ENCODE measurements around the gene USP48. TPM values are rescaled to one million over a fixed set of nuclear protein-coding genes. Genes with fewer than 3 reads are reported as not detected.

The USP48 gene
- total and polyA plus RNA-seq, 2 of the 13 experiments (the other 11 are each of a cell fraction or from before 2014, with no cell fraction given): 30.4 to 30.7 TPM

GRCh38 chr1:21721295-21721985 lies 61.5 kb downstream of the USP48 start:
- 93% methylated on average over 7 of the region's 7 CpGs for WGBS (ENCODE audit: low lambda C conversion rate)
- FAIRE-seq: no peak
- Histone ChIP-seq H3K4me3 (replicated peaks in 1 of 3; ENCODE audit: insufficient read depth in 1 of 3, low read depth in 2 of 3, low read length in 3 of 3) (no peak overlapping the region), H3K4me1 (ENCODE audit: insufficient read depth, low read length) (no peaks in the 10 kb centered on the region), H4K20me1 (ENCODE audit: insufficient read depth, low read length) (no peaks in the 10 kb centered on the region), H2AFZ (ENCODE audit: low read length) (no peak overlapping the region), H3K27me3 (ENCODE audit: control insufficient read depth in 1 of 2, insufficient read depth in 2 of 2, low read length in 2 of 2) (no peaks in the 10 kb centered on the region), H3K79me2 (ENCODE audit: insufficient read depth, low read length) (no peaks in the 10 kb centered on the region), H3K4me2 (ENCODE audit: low read depth, low read length) (no peak overlapping the region), H3K9ac (ENCODE audit: insufficient read depth, low read depth, low read length) (no peak overlapping the region), H3K36me3 (replicated peaks in 1 of 2; ENCODE audit: control insufficient read depth in 1 of 2, insufficient read depth in 2 of 2, low read length in 2 of 2) (peaks cover 7 to 57% of the 10 kb centered on the region in 2 experiments), H3K27ac (ENCODE audit: extremely low read length, insufficient read depth, low read length) (no peak overlapping the region), H3K9me3 (ENCODE audit: low read length) (no peaks in the 10 kb centered on the region)
- intact Hi-C loops (cut with micrococcal nuclease; ENCODE audit: unreplicated experiment): no loop called here
- in situ Hi-C loops (cut with HindIII; ENCODE audit: extremely low pct_ligation_motif_present, low pct_unique_long_range_greater_than_20kb): no loop called here
- POLR2A ChIA-PET: no interaction called here
- BruUV-seq (replicated peaks): no TSS peak
- CTCF ChIA-PET (ENCODE audit: low intra/inter-chr PET ratio, low total read pairs): no interaction called here
- DNase-seq (ENCODE audit: low spot score): no peak
- no peak for TF ChIP-seq CSRNP2 (CRISPR knock-in tag; conservative IDR thresholded peaks at IDR 0.05; ENCODE audit: low read depth)
- no peak for TF ChIP-seq ZBTB38 (CRISPR knock-in tag; IDR thresholded peaks at IDR 0.05)
- TF ChIP-seq MXD4 (CRISPR knock-in tag; IDR thresholded peaks at IDR 0.05): no peak
- no peak for TF ChIP-seq ELF3 (CRISPR knock-in tag; IDR thresholded peaks at IDR 0.05)
- TF ChIP-seq HMGA1 (CRISPR knock-in tag; conservative IDR thresholded peaks at IDR 0.05): no peak
- no peak for TF ChIP-seq SP4 (CRISPR knock-in tag; IDR thresholded peaks at IDR 0.05)
- TF ChIP-seq MAFK (conservative IDR thresholded peaks at IDR 0.05 in 1 of 2, IDR thresholded peaks at IDR 0.05 in 1 of 2; ENCODE audit: low read length in 2 of 2): peak; percentile 74 to 91; a peak in 3 of 4 replicates
- TF ChIP-seq CHD4 (IDR thresholded peaks at IDR 0.05; ENCODE audit: borderline replicate concordance, low read length): no peak
- TF ChIP-seq FOXM1 (CRISPR knock-in tag; IDR thresholded peaks at IDR 0.05): no peak
- TF ChIP-seq ZNF530 (CRISPR knock-in tag; IDR thresholded peaks at IDR 0.05; ENCODE audit: low read depth): no peak
- TF ChIP-seq MAFF (IDR thresholded peaks at IDR 0.05; ENCODE audit: low read depth, low read length): peak; percentile 81
- no peak for TF ChIP-seq KDM2A (CRISPR knock-in tag; IDR thresholded peaks at IDR 0.05; ENCODE audit: borderline replicate concordance, low read depth)
- TF ChIP-seq IRX3 (CRISPR knock-in tag; IDR thresholded peaks at IDR 0.05; ENCODE audit: borderline replicate concordance, low read depth): no peak
- TF ChIP-seq ZNF816 (CRISPR knock-in tag; IDR thresholded peaks at IDR 0.05; ENCODE audit: borderline replicate concordance): no peak
- ATAC-seq: no peak
